Tibial artery (tissue), 4 donors: Measurements from ENCODE around the gene PUS10.
"Not testable (repeated sequence)": the region's sequence is repeated elsewhere in the genome, so short reads cannot be mapped to it uniquely, and the experiment has no call there.

Experiments
- DNase-seq, 2 donors: peaks; one replicate each; pipeline ENCODE4 v3.0.0-alpha.2; 2019
- H3K27ac ChIP-seq, 2 donors: fragments of 200-600 bp; sonication (generic) in 1 of 2; 1 replicate in 1 of 2; 2 replicates in 1 of 2; pipeline ENCODE4 v1.5.1; 2018 to 2019; ENCODE audit warnings: mild to moderate bottlenecking in 1 of 2
- H3K27me3 ChIP-seq, 2 donors: fragments of 200-600 bp; sonication (generic) in 1 of 2; one replicate each; pipeline versions ENCODE4 v1.5.1 to v1.6.0; 2016 to 2019
- H3K36me3 ChIP-seq, 3 donors: fragments of 200-600 bp; sonication (generic) in 2 of 3; one replicate each; pipeline ENCODE4 v1.5.1; 2016 to 2019; ENCODE audit warnings: mild to moderate bottlenecking in 2 of 3
- H3K4me1 ChIP-seq, 4 donors: fragments of 200-600 bp; sonication (generic) in 2 of 4; 1 replicate in 3 of 4; 2 replicates in 1 of 4; pipeline ENCODE4 v1.5.1; 2016 to 2019
- H3K4me3 ChIP-seq, 2 donors: fragments of 200-600 bp; sonication (generic) in 1 of 2; 1 replicate in 1 of 2; 2 replicates in 1 of 2; pipeline ENCODE4 v1.5.1; 2018 to 2019; ENCODE audit warnings: mild to moderate bottlenecking in 2 of 2
- H3K9me3 ChIP-seq, 3 donors: fragments of 200-600 bp; sonication (generic) in 1 of 3; one replicate each; pipeline ENCODE4 v1.5.1; 2016 to 2019
- CTCF ChIP-seq, 2 experiments: fragments of 200-600 bp in 1 of 2; fragments of 450-650 bp in 1 of 2; IDR thresholded peaks; one replicate each; pipeline ENCODE4 v1.5.1; 2017 to 2019; ENCODE audit warnings: antibody characterized with exemption in 2 of 2, mild to moderate bottlenecking in 1 of 2, moderate library complexity in 1 of 2
- intact Hi-C: fragments of 100-400 bp; cut with DNase I; formaldehyde crosslinking; loops from one replicate; pipeline ENCODE4 v1.15.0; 2023; ENCODE audit warnings: low total_unique reads

Gene PUS10

DNA sequence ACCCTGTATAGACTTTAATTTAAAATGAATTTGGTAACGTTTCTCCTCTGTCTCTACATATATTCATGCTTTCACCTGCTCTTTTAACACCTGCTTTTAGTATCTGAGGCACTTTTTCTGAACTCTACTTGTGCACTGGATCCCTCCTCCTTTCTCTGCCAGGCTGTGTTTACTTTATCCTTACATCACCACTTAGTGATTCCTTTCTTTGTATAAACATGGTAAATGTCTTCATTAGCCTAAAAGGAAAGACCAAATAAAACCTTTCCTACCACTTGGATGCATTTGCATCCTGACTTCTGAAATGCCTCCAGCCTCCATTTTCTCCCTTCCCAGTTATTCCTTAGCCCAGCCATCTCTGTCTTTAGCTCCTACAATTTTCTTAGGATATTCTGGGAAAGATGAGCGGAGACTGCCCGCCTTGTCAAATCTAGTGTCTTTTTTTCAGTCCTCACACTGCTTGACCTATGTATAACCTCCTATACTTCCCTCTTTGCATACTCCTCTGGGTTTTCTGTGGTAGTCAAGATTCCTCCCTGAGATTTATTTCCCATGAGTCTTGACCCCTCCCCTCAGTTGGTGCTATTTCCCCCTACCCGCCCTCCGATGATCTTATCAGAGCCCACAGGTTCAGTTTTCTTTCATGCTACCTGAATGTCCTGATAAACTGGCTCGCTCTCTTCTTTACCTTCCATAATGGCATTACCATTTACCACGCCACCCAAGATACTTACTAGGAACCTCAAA lies 91.9 kb downstream of the PUS10 start:
- no peaks in the 10 kb centered on the region for H3K27me3 ChIP-seq
- H3K27ac ChIP-seq = no peak overlapping the region
- no peaks in the 10 kb centered on the region for H3K4me1 ChIP-seq
- peaks cover 36 to 57% (median 44%) of the 10 kb centered on the region in 3 donors for H3K36me3 ChIP-seq
- TF ChIP-seq CTCF (IDR thresholded peaks at IDR 0.05) = no peak
- no peak for DNase-seq
- intact Hi-C loops = no loop called here
- H3K4me3 ChIP-seq = no peak overlapping the region
- H3K9me3 ChIP-seq = no peaks in the 10 kb centered on the region

GRCh38 chr2:60907329-60907728 lies 110.7 kb downstream of the PUS10 start:
- DNase-seq = no peak
- peaks cover 20 to 40% (median 25%) of the 10 kb centered on the region in 3 donors for H3K36me3 ChIP-seq
- no peaks in the 10 kb centered on the region for H3K4me1 ChIP-seq
- no peak for TF ChIP-seq CTCF (IDR thresholded peaks at IDR 0.05)
- no peak overlapping the region for H3K4me3 ChIP-seq
- intact Hi-C loops = no loop called here
- no peaks in the 10 kb centered on the region for H3K27me3 ChIP-seq
- H3K9me3 ChIP-seq = no peaks in the 10 kb centered on the region
- no peak overlapping the region for H3K27ac ChIP-seq

DNA sequence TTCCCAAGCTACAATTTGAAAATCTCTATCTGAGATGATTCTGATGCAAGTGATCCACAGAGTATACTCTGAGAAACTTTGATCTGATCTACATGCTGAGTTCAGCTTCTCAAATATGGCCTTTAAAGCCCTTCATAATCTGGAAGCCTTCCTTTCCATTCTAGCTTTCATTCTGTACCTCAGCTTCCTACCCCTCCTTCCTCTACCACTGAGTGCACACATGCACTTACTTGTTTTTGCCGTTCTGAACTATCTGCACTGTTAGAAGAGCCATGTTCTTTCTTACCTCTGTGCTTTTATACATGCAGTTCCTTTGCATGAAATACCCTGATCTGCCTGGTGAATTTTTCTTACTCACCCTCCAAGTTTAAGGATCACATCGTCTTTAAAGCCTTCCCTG lies 111.7 kb downstream of the PUS10 start:
- Histone ChIP-seq H3K9me3 (no peaks in the 10 kb centered on the region), H3K4me3 (no peak overlapping the region), H3K4me1 (no peaks in the 10 kb centered on the region), H3K27ac (no peak overlapping the region), H3K27me3 (no peaks in the 10 kb centered on the region), H3K36me3 (peaks cover 25 to 50% (median 31%) of the 10 kb centered on the region in 3 donors)
- no peak for TF ChIP-seq CTCF (IDR thresholded peaks at IDR 0.05)
- intact Hi-C loops = no loop called here
- DNase-seq = no peak

- H3K9me3 ChIP-seq, H3K27me3 ChIP-seq, H3K4me1 ChIP-seq, H3K27ac ChIP-seq, DNase-seq, intact Hi-C loops, H3K4me3 ChIP-seq: not testable (repeated sequence)
- H3K36me3 ChIP-seq = peaks cover 25 to 55% (median 35%) of the 10 kb centered on the region in 3 donors
These were observed 112.2 kb downstream of the PUS10 start for GRCh38 chr2:60905867-60906266.

GRCh38 chr2:60901296-60901695 lies 116.8 kb downstream of the PUS10 start:
- H3K27me3 ChIP-seq, H3K9me3 ChIP-seq, H3K27ac ChIP-seq, intact Hi-C loops, H3K4me1 ChIP-seq, H3K4me3 ChIP-seq, DNase-seq: not testable (repeated sequence)
- peaks cover 30 to 75% (median 39%) of the 10 kb centered on the region in 3 donors for H3K36me3 ChIP-seq

- intact Hi-C loops = no loop called here
- H3K4me3 ChIP-seq = no peak overlapping the region
- no peak for DNase-seq
- H3K9me3 ChIP-seq = no peaks in the 10 kb centered on the region
- H3K36me3 ChIP-seq = peaks cover 41 to 77% (median 53%) of the 10 kb centered on the region in 3 donors
- no peak for TF ChIP-seq CTCF (IDR thresholded peaks at IDR 0.05)
- H3K4me1 ChIP-seq = no peaks in the 10 kb centered on the region
- no peaks in the 10 kb centered on the region for H3K27me3 ChIP-seq
- no peak overlapping the region for H3K27ac ChIP-seq
These were observed 118.2 kb downstream of the PUS10 start for GRCh38 chr2:60899892-60900249.
